Stimulated activated CD8-positive, alpha-beta memory T cell treated with anti-CD3 and anti-CD28 coated beads, Interleukin-2, amount 100 ng/mL, for 1 hour (primary cell): ENCODE results near the gene ORAI1.
"Not testable (repeated sequence)": the region's sequence is repeated elsewhere in the genome, so short reads cannot be mapped to it uniquely, and the experiment has no call there.

Experiments
- DNase-seq, 2 donors: peaks; one replicate each; pipeline ENCODE4 v3.0.0-alpha.2; 2020; ENCODE audit warnings: low read depth in 2 of 2

ORAI1 gene

DNA sequence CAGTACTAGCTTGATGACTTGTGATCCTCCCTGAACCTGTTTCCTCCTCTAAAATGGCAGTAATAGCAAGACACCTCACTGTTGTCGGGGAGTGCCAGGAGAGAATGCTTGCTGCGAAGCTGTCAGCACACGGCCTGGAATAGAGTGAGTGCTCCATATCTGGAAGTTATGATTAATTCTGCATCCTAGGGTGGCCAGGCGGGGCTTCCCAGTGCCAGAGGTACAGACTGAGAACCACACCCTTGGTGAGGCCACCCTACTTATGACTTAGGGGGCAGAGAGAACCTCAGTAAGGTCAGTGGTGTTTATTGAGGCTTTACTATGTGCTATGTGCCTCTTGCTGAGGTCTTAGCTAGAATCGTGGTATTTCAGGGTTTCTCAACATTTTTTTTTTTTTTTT, 23.0 kb downstream of the ORAI1 start:
- no peak for DNase-seq

DNA sequence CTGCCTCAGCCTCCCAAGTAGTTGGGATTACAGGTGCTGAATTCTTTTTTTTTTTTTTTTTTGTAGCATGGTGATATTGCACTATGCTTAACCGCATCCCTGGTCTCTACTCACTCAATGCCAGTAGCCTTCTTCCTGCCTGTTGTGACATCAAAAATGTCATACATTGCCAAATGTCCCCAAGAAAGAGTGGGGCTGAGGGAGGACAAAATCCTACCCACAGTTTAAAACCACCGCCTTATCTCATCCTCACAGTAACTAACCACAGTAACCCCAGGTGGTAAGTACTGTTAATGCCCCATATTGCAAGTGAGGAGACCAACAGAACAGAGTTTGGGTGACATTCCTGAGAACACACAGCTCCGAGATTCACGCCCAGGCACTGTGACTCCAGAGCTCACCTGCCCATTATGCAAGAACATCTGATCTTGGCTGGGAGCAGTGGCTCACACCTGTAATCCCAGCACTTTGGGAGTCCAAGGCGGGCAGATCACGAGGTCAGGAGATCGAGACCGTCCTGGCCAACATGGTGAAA, 23.6 kb downstream of the ORAI1 start:
- DNase-seq = no peak

DNA sequence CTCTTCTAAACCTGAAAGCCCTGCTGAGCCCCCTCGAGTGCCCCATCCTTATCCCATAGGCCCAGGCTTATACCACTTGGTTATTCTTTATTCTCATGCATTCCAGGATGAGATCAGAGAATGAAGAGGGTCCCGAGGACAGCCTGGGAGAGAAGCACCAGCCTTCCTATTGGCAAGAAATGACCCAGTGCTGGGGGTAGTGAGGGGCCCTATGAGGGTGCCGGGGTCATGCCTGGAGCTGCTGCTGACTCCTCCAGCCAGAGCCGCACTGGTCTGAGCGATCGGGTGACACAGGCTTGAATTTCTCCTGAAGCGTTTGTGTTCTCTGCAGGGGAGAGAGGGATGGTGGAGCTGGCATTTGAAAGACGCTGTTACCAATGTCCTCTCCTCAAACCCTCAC, 25.0 kb downstream of the ORAI1 start:
- DNase-seq = no peak

DNA sequence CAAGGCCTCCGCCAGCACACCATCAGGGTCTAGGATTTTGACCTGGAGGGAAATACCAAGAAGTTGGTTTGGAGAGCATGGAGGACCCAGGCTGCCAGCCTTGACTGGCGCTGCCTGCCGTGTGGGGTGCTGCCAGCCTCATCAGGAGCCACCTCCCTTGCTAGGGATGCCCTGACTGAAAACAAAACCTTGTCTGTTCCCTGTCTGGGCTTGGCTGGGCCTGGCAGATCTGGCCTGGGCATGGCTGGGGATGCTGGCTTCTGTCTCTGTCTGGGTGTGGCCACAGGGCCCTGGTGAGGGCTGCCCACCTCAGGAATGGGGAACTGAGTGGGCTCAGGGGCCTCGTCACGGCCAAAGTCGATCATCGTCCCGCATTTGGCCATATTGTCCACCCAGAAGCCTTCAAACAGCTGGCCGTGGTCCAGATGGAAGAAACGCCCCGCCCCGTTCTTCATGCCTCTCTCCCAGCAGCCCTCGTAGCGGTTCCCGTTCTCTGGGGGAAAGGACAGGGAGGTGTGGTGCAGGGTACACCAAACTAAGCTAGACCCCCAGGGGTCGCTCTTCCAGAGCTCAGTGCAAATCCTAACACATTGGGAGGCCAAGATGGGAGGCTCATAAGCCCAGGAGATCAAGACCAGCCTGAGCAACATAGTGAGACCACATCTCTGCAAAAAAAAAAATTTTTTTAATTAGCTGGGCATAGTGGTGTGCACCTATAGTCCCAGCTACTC, 26.6 kb downstream of the ORAI1 start:
- no peak for DNase-seq

DNA sequence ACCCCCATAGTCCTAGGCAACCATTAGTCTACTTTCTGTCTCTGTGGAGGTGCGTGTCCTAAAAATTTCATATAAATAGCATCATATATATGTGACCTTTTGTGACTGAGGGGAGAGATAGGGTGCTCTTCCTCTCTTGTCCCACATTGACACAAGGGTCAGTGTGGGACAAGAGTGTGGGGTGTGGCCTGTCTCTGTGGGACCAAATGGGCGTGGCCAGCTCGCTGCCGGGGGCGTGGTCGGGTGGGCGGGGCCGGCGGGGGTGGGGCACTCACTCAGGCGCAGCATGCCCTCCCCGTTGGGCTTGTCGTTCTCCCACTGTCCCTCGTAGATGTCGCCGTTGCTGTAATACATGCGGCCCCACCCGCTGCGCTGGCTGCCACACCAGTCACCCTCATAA, 27.7 kb downstream of the ORAI1 start:
- DNase-seq = no peak

DNA sequence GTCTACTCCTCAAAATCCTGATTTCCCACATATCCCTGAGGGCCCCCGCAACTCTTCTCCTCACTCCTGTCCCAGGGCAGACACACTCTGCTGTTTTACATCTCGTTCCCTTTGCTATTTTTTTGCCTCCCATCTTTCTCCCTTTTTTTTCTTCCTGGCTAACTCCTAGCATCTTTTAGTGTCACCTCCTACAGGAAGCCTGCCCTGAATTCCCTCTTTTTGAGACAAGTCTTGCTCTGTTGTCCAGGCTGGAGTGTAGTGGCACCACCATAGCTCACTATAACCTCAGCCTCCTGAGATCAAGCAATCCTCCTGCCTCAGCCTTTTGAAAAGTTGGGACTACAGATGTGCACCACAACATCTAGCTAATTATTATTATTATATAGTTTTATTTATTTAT, 29.8 kb downstream of the ORAI1 start:
- no peak for DNase-seq

DNA sequence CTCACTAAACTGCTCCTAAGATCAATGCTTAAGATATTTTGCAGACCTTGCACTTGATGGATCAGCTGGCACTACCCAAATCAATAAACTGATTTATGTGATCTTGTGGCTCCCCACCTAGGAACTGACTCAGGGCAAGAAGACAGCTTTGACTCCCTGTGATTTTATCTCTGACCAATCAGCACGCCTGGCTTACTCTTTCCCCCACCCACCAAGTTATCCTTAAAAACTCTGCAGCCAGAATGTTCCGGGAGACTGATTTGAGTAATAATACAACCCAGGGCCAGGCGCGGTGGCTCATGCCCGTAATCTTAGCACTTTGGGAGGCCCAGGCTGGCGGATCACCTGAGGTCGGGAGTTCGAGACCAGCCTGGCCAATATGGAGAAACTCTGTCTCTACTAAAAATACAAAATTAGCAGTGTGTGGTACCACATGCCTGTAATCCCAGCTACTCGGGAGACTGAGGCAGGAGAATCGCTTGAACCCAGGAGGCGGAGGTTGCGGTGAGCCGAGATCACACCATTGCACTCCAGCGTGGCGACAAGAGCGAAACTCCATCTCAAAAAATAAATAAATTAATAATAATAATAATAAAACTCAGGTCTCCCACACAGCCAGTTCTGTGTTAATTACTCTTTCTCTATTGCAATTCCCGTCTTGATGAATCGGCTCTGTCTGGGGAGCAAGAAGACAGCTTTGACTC, 31.1 kb downstream of the ORAI1 start:
- no peak for DNase-seq

DNA sequence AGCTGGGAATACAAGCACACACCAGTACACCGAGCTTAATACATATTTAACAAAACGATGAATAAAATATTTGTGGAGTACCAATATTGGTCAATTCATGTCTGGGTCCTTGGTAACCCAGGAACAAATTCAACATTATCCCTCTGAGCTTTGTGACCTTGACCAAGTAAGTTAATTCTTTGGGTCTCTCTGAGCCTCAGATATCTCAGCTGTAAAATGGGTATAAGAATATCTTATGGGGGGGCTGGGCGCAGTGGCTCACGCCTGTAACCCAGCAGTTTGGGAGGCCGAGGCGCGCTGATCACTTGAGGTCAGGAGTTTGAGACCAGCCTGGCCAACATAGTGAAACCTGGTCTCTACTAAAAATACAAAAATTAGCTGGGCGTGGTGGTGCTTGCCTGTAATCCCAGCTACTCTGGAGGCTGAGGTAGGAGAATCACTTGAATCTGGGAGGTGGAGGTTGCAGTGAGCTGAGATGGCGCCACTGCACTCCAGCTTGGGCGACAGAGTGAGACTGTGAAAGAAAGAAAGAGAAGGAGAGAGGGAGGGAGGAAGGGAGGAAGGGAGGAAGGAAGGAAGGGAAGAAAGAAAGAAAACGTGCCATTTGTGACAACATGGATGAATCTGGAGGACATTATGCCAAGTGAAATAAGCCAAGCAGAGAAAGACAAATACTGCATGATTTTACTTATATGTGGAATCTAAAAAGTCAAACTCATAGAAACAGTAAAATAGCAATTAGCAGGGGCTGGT, 35.2 kb downstream of the ORAI1 start:
- DNase-seq = not testable (repeated sequence)

DNA sequence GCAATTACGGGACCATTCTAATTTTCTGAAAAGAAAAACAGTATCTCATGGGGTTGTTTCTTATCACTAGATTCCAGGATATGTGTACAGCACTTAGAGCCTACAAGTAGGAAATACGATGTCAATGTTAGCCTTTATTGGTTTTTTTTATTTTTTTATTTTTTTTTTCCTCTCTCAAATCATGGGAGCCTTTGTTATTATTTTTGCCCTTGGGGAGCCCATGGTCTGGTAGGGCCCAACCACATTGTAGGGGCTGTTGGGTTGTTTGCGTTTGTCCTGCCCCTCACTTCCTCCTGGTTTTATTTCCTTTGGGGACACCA, 37.2 kb downstream of the ORAI1 start:
- DNase-seq = no peak

DNA sequence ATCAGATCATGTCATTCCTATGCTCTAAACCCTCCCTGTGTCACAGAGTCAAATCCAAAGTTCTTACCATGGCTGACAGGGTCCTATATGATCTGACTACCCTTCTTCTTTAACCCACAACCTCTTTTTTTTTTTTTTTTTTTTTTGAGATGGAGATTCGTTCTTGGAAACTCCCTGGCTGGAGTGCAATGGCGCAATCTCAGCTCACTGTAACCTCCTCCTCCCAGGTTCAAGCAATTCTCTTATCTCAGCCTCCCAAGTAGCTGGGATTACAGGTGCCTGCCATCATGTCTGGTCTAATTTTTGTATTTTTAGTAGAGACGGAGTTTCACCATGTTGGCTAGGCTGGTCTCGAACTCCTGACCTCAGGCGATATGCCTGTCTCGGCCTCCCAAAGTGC, 40.5 kb downstream of the ORAI1 start:
- DNase-seq = not testable (repeated sequence)

DNA sequence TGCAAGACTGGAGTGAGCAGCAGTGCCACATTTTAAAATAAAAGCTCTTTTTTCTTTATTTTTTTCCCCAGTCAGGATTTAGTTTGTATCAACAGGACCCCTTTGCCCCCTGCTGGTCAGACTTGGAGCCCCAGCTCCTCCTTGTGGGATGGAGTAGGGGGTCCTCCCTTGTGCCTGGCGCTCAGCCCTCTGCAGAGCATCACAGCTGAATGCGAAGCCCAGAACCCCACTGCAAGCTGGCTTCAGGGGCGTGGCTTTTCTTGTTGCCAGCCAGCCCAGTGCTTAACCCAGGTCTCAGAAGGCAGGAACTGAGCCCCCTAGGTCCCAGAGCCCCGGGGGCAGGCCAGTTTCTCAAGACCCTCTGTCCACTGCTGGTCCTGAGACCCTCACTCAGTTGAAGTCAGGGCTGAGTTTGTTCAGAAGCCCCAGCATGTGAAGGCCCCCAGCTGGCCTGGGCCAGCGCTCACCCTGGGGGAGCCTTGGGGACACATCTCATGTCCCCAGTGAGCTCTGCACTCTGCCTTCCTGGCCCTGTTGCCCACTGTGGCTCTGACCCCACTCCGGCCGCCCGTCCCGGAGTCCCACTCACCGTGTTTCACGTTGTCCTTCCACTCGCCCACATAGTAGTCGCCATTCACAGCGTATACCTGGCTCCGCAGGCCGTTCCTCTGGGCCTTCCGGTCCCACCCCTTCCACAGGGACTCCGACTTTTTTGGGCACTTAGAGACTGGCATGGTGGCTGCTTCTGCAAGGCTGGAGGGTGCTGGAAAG, 42.6 kb downstream of the ORAI1 start:
- peak in 1 of 2 donors; percentile 37 for DNase-seq

DNA sequence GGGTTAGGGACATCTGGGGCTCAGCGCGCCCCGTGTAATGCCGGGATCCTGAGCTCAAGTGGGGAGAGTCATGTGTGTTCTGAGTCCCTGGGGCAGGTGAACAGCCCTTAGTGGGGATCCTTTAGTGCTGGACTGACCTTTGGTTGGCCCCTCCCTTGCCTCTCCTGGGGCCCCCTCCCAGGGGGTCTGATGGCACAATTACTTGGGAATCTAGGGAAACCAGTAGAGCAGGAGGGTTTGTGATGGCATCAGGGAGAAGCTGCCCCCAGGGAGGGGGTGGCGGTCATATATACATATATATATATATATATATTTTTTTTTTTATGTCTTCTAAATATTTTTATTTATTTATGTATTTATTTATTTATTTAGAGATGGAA, 43.2 kb downstream of the ORAI1 start, which contains the start of gene MORN3:
MORN3 (minus strand) TSS at position 134 of the 380 bp plus-strand sequence. CDS start 171 bp downstream, outside the sequence.
- no peak for DNase-seq

DNA sequence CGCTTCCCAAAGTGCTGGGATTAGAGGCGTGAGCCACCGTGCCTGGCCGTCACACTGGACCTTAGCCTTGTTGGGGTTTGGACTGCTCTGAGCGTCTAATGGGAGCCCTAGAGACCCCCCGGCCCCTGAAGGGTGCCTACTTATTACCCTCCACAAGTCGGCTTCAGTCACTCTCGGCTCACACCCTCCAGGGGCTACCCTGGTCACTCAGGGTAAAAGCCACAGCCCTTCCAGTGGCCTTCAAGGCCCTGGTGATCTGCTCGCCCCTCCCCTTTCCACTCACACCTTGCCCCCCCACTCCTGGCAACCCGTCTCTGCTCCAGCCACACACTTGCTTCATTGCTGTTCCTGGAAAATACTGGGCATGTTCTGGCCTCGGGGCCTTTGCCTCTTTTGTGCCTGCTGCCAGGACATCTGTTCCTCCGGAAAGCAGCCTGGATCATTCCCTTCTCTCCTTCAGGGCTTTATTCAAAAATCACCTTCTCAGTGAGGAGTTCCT, 46.7 kb downstream of the ORAI1 start:
- DNase-seq = no peak

DNA sequence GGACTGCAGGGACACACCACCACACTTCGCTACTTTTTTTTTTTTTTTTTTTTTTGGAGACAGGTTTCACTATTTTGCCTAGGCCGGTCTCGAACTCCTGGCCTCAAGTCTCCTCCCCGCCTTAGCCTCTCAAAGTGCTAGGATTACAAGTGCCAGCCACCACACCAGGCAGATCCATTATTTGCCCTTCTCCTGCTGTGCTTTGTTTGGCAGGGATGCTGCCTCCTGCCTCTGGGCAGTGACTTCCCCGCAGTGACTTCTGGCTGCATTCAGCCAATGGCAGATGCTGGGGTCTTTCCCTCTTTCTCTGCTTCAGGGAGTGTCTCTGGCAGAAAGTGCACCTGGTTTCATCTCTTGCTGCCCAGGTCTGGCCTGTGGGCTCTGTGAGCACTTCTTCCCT, 49.9 kb downstream of the ORAI1 start:
- no peak for DNase-seq

DNA sequence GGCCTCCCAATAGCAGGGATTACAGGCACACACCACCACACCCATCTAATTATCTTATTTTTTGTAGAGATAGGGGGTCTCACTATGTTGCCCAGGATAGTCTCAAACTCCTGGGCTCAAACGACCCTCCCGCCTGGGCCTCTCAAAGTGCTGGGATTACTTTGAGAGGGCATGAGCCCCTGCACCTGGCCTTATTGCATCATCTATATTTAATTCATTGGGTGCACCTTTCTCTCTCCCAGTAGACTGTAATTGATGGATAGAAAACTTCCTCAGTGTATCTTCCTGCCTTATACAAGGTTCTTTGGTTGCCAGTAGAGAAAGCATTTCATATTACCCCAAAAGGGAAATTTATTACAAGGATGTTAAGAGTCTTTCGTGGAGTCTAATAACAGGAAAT, 52.0 kb downstream of the ORAI1 start:
- DNase-seq = no peak

DNA sequence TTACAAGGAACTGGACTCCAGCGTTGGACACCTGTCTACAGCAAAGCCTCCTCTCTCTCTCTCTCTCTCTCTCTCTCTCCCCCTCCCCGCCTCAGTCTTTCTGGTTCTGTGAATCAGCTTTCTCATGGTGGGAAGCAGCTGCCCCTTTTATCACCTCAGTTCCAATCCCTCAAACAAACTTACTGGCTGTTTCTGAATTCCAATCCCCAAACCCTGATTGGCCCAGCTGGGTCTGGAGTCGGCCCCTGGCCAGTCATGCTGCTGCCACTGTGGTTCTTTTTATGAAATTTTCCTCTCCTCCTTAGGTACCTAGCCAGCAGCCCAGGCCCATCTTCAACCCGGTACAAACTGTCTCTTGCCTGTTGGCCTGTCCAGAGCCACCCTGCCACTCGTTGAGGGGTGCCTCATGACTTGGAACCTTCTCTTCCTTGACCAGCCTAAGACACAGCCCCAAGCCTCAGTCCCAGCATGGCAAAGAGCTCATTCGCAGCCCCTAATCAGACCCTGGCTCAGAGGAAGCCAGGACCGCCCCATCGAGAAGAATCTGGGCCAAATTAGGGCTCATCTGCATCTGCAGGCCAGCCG, 52.5 kb downstream of the ORAI1 start:
- no peak for DNase-seq

DNA sequence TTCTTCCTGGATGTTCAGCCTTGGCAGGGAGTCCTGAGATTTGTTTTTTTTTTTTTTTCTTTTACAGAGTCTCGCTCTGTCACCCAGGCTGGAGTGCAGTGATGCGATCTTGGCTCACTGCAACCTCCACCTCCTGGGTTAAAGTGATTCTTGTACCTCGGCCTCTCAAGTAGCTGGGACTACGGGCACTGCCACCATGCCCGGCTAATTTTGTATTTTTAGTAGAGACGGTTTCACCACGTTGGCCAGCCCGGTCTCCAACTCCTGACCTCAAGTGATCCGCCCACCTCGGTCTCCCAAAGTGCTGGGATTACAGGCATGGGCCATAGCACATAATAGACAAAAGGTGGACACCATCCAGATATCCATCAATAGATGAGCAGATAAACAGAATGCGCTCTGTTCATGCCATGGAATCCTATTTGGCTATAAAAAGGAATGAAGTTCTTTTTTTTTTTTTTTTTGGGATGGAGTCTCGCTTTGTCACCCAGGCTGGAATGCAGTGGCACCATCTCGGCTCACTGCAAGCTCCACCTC, 53.4 kb downstream of the ORAI1 start:
- not testable (repeated sequence) for DNase-seq

DNA sequence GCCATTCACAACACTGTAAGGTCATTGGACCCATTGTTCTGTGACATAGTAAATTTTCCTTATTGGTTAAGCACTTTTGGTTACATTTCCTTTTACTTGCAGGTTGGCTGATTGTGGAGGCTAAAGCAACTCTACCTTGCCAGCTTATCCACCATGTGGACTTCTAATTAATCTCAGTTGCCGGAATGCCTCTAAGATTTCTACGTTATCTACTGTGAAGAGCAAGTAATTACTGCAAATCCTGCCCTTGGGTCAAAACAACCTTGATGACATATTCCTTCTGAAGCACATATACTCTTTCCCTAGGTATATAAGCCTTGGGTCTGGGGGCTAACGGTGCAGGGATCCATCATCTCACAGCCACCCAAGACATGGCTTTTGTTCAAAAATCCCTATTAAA, 62.6 kb downstream of the ORAI1 start:
- no peak for DNase-seq

DNA sequence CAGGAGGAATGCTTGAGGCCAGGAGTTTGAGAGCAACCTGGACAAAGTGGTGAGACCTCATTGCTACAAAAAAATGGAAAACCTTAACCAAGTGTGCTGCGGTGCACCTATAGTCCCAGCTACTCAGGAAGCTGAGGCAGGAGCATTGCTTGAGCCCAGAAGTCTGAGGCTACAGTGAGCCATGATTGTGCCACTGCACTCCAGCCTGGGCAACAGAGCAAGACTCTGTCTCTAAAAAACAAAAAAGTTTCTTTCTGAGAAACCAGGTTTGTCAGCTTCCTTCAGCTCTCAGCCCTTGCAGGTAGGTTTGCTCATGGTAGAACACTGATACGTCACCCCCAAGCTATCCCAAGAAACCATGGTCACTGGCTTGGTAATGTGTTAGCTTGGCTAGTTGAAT, 63.1 kb downstream of the ORAI1 start:
- no peak for DNase-seq
